GM18505 (cell line): ENCODE data around the gene ZBTB1.
"Not testable (repeated sequence)": the region's sequence is repeated elsewhere in the genome, so short reads cannot be mapped to it uniquely, and the experiment has no call there.

ENCODE experiments used
- ATAC-seq: cut with Tn5 transposase; IDR thresholded peaks from one replicate; pipeline ENCODE4 v1.9.1; 2021; ENCODE audit not compliant: unreplicated experiment
- POLR2A ChIP-seq: IDR thresholded peaks from 4 replicates; pipeline ENCODE4 v1.6.1; 2011; ENCODE audit warnings: borderline replicate concordance; ENCODE audit not compliant: insufficient read depth, insufficient read length; ENCODE audit errors: extremely low read depth

Gene ZBTB1

DNA sequence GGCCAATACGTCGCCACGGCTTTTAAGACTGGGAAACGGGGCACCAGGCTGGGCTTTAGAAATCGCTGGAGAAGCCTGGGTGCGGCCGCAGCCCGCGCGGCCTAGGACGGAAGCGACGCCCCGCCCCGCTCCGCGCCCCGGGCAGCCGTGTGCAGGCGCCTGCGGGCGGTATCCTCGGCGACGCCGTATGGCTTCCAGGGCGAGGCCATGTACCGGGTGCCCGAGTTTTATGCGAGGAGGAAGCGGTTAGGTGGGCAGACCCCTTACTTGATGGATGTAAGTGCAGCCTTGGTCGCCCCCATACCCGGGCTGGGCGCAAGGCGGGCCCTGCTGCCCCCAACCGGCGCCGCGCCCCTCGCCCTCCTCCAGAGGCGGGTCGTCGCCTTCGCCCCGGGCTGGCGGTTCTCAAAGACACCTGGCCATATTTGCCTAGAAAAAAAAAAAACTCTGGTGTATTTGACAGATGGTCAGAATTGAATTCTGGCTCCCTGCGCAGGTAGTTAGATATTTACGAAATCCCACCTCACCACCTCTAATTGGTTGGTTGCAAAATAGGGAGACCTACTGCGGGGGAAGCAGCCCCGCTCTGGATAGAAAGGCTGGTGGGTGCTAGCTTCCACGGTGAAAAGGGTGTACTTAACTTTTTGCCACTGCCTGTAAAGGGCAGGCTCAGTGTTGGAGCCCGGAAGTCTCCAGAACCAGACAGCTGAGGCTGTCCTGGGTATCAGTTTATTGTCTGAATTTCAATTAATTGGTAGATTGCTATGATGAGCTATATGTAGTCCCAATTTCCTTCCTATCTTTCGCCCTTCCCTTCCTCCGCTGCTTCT is 45.4 kb downstream of the ZBTB1 start, which contains the start of gene PPP1R36:
TSS of gene PPP1R36 (plus strand) at position 171 of the 830 bp plus-strand sequence. CDS start at position 208, 37 bp downstream.
- no peak for TF ChIP-seq POLR2A
- no peak for ATAC-seq

DNA sequence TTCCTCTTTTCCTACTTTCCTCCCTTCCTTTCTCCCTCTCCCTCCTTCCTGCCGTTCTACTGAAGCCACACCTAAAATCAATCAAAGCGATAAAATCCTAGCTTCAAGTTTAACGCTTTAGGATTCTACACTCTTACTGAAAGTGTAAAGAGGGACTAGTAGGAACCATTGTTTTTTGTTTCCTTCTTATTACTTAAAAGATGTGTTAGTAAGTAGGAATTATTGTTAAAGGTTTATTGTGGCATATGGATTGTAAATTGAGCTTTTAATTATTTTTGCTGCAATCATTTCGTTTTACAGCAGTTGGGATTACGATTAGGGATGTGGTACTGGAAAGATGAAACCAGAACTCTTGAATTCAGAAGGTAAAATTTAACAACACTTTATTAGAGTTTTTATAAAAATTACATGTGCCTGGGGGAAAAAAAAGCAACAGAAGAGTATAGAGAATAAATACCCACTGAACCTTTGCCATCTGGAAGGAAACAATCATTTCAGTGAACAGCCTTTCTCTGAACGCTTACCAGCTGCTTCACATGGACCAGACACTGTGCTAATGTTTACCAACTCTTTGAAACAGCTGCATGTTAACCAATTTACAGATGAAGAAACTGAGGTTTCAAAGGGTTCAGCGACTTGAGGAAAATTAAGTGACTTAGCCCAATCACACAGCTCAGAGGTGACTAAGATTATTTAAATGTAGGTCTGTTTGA is 46.2 kb downstream of the ZBTB1 start:
- ATAC-seq: no peak
- no peak for TF ChIP-seq POLR2A

DNA sequence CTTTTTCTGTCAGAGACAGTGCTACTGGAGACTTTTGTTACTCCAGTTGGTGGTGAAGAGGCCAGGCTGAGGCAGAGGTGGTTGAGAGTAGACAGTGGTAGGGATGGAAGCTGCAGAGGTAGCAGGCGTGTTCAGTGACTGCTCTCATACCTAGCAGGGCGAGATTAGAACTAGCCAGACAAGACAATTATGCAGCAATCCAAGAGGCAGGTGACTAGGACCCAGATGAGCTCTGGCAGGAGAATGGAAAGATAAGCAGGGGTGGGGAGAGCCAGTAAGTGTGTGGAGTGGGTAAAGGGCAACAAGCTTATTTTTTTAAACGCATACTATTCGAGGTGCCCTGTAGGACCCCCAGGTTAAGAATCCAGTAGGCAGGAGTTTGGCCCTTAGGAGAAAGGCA is 50.0 kb downstream of the ZBTB1 start:
- no peak for ATAC-seq
- no peak for TF ChIP-seq POLR2A

DNA sequence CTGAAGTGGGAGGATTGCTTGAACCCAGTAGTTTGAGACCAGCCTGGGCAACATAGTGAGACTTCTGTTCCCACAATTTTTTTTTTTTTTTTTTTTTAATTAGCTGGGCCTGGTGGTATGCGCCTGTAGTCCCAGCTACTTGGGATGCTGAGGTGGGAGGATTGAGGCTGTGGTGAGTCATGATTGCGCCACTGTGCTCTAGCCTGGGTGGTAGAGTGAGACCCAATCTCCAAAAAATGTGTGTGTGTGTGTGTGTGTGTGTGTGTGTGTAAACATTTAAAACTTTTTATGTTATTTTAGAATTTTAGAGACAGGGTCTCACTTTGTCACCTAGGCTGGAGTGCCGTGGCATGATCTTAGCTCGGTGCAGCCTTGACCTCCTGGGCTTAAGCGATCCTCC is 52.0 kb downstream of the ZBTB1 start:
- ATAC-seq: no peak

DNA sequence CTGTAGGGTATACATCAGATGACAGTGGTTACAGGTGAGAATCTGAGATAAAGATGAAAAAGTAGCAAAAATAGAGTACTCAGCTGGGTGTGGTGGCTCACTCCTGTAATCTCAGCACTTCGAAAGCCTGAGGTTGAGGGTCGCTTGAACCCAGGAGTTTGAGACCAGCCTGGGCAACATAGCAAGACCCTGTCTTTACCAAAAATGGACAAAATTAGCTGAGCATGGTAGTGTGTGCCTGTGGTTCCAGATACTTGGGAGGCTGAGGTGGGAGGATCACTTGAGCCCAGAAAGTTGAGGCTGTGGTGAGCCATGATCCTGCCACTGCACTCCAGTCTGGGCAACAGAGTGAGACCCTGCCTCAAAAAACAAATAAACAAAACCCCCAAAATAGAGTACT is 53.6 kb downstream of the ZBTB1 start:
- not testable (repeated sequence) for ATAC-seq

More for the DNA sequence above, 52.0 kb downstream of the ZBTB1 start:
- no peak for TF ChIP-seq POLR2A

DNA sequence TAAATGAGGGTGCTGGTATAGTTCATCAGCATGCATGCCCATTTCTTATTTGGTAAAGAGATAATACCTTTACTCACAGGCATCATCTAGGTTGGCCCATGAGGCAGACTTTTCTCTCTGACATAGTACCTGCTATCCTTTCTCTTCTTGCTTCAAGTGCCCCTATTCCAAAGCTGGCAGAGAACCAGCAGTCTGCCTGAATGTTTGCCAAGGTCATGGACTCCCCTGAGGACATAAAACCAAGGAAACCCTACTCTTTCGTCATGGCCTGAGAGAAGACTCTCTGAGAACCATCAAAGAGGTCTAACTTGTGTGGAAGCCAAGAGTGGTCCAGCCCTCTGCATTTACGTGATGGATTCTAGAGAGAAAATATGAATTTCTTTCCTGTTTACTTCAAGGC is 57.1 kb downstream of the ZBTB1 start:
- no peak for TF ChIP-seq POLR2A
- no peak for ATAC-seq

DNA sequence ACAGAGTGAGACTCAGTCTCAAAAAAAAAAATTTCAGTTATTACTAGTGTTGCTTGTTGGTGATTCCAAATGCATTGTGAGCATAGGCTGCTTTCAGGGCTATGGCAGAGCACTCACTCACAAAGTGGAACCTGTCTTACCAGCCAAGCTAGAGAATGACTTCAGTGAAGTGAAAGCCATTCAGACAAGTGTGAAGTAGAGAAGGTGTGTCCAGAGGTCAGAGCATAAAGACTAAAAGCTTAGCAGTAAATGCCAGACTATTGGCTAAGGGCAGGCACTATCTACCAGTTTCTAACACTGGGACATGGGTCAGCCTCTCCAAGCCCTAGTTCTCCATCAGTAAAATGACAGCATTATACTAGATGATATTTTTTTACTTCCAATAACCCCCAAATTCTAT is 57.9 kb downstream of the ZBTB1 start:
- TF ChIP-seq POLR2A: no peak
- no peak for ATAC-seq

DNA sequence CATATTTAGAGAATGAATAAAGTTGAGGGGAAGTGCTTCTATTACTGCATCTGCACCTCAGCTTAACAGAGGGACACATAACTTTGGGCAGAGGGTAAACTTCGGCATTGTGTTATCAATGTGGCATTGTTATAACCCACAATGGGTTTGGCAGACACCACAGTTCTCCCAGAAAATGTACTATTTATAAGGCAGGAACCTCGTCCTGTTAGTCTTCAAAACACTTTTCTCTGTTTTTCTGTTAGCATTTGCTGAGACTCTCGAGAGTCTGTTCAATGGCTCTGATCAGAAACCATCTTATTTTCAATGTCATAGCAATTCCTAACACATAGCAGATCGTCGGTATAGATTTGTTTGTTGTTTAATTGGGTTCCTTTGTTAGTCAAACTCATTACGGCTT is 59.1 kb downstream of the ZBTB1 start:
- ATAC-seq: no peak
- TF ChIP-seq POLR2A: no peak

DNA sequence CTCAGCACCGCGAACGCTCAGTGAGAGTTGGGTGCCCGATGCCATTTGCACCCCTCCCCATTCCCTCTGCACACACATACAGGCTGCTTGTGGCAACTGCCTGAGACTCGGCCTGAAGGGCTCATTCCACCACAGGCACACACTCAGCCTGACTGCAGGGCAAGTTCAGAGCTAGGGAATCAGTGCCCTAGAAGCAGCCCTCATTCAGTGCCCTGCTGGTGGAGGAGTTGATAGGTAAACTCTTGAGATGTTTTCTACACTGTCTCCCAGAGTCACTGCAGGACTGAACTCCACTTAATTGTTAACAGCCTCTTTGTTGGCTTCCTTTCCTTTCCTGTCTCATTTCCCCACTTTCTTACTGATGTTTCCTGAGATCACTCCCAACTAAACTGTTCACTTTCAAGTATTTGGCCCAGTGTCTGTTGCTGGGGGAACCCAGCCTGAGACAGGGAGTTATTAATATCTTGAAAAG is 62.1 kb downstream of the ZBTB1 start:
- no peak for ATAC-seq
- TF ChIP-seq POLR2A: no peak

DNA sequence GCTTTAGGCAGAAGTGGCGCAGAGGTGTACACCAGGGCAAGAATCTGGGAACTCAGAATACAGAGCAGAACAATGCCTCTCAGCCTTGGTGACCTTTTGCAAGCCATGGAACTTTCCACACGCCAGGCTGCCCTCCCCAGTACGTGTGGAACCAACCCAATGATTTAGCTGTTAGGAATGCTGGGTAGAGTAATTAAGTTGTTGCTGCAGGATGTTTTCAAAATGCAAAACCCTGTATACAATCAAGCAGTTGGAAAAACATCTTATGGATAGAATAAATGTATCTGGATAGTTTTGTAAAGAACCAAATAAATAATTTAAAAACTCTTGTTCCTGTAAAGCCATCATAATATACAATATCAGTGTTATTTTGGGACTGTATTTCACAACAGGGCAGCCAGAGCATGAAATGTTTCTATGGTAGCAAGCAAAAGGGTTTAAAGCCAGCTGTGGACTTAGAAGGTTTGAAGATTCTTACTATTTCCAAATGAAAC is 64.6 kb downstream of the ZBTB1 start:
- ATAC-seq: no peak
- TF ChIP-seq POLR2A: no peak

DNA sequence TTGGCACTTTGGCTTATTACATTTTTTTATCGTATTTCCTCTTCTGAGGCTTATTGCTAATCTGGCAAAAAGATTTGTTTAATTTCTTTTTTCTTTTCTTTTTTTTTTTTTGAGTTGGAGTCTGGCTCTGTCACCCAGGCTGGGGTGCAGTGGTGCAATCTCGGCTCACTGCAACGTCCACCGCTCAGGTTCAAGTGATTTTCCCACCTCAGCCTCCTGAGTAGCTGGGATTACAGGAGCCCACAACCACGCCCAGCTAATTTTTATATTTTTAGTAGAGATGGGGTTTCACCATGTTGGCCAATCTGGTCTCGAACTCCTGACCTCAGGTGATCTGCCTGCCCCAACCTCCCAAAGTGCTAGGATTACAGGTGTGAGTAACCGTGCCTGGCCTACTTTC is 65.1 kb downstream of the ZBTB1 start:
- ATAC-seq: not testable (repeated sequence)

DNA sequence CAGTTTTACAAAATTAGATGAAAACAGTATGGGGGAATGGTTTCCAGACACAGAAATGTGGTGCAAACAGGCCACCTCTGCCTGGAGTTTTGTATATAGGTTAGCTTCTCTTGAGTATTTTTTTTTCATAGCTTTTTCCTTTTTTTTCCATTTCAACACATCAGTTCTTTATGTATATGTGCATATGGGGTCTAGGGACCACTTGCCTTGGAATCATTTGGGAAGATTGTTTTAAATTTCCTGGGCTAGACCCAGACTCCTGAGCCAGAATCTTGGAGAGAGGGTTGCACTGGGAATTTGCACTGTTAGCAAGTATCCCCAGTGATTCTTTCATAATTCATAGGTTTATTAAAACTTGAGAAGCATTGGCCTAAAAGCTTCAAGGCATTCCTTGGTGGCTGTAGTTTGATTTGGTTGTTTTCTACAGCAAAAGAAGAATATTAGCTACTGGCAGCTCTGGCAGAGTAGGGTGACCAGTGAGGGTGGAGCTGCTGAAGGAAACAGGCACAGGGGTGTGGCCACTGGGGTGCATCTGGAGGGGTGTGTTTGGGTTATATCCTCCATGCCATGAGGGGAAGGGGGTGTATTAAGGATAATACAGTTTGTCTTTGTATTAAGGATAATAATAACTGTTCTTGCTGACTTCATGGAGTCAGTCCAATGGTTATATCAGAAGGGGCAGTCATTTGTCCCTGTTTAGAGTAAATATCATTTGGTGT is 68.0 kb downstream of the ZBTB1 start:
- no peak for ATAC-seq
- no peak for TF ChIP-seq POLR2A

DNA sequence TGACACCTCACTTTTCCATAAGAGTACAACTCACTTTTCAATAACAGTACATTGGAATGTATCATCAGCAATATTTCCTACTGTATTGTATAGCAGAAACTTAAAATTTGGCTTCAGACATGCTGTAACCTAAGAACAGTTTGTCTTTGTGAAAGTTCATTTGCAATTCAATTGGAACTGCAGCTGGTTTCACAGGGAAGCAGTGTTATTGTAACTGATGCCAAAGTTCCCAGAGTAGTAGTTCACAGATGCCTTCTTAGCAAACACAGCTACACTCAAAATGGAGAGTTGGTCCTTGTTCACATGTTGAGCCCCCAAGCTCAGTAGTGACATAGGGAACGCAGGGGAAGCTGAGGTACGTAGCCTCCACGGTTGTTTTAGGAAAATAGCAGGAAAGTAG is 68.5 kb downstream of the ZBTB1 start:
- ATAC-seq: no peak
- no peak for TF ChIP-seq POLR2A
